ENCODE measurements around the gene ZSCAN9. TPM values are rescaled to one million over a fixed set of nuclear protein-coding genes. Genes with fewer than 3 reads are reported as not detected.
A peak's percentile ranks its signal among the peaks of the same experiment; 100 is the strongest.

The ZSCAN9 gene
- total RNA-seq, 1 experiment from 2014 or later = 13.9 TPM

DNA sequence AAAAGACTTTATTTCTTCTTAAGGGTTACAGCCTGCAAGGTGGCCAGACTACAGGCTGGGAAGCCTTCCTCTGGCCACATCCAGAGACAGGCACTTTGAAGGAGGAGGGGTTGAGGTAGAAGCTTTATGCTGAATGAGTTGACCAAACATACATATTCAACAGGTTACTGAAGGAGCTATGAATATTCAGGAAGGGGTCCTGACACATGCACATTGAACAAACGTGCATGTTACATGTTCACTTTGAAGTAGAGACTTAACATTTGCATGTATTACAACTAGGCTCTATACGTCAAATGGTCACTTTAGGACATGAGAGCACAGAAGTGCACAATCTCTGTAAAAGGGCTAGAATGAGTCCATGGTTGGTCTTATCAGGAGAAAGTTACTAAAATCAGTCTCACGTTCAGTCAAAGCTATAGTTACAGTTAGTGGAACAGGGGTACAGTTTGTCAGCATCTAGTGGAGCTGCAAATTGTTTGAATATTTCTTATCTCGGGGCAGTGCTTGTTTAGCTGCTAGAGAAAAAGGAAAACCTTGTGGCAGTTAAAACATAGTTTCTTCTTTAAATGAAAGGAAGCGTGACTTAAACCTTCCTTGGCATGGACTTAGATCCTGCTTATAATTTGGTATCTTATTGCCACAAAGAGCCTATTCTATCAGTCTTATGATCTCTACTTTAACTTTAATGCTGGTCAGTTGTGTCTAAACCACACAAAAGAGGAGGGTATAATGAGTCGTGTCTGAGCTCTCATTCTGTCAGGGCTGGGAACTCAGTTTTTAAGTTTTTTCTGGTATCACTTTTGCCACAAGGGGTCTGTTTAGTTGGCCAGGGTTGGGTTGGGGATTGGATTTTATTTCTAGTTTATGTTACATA is 4.6 kb upstream of the ZSCAN9 start:
- Histone ChIP-seq H3K27me3 (replicated peaks; ENCODE audit: control insufficient read depth, insufficient read depth, low read length) (peaks cover 1% of the 10 kb centered on the region; the same call in 1 of the 2 replicates), H3K4me1 (peaks cover under 1% of the 10 kb centered on the region), H3K9me3 (no peaks in the 10 kb centered on the region), H3K36me3 (ENCODE audit: control insufficient read depth, insufficient read depth, low read length) (no peaks in the 10 kb centered on the region), H3K4me3 (ENCODE audit: low read depth, low read length) (no peak overlapping the region)
- intact Hi-C loops (cut with micrococcal nuclease; ENCODE audit: unreplicated experiment) = no loop called here
- DNase-seq = no peak
- POLR2A ChIA-PET = no interaction called here
- TF ChIP-seq, protein P1, sequence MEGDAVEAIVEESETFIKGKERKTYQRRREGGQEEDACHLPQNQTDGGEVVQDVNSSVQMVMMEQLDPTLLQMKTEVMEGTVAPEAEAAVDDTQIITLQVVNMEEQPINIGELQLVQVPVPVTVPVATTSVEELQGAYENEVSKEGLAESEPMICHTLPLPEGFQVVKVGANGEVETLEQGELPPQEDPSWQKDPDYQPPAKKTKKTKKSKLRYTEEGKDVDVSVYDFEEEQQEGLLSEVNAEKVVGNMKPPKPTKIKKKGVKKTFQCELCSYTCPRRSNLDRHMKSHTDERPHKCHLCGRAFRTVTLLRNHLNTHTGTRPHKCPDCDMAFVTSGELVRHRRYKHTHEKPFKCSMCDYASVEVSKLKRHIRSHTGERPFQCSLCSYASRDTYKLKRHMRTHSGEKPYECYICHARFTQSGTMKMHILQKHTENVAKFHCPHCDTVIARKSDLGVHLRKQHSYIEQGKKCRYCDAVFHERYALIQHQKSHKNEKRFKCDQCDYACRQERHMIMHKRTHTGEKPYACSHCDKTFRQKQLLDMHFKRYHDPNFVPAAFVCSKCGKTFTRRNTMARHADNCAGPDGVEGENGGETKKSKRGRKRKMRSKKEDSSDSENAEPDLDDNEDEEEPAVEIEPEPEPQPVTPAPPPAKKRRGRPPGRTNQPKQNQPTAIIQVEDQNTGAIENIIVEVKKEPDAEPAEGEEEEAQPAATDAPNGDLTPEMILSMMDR (IDR thresholded peaks at IDR 0.05; ENCODE audit: insufficient read depth in 1 of 2, low read depth in 1 of 2, low read length in 1 of 2, severe bottlenecking in 1 of 2, unreplicated experiment in 1 of 2) = no peak
- Mint-ChIP-seq H3K27ac (ENCODE audit: unreplicated experiment) (no peak overlapping the region), H3K36me3 (ENCODE audit: insufficient read depth, unreplicated experiment) (peaks cover 4% of the 10 kb centered on the region), H3K4me1 (ENCODE audit: low read depth, unreplicated experiment) (peaks cover 10% of the 10 kb centered on the region), H3K27me3 (ENCODE audit: insufficient read depth, unreplicated experiment) (no peaks in the 10 kb centered on the region), H3K9me3 (ENCODE audit: unreplicated experiment) (no peaks in the 10 kb centered on the region), H3K4me3 (ENCODE audit: unreplicated experiment) (no peak overlapping the region)
- BruUV-seq (replicated peaks) = no TSS peak
- CTCF ChIA-PET = no interaction called here

DNA sequence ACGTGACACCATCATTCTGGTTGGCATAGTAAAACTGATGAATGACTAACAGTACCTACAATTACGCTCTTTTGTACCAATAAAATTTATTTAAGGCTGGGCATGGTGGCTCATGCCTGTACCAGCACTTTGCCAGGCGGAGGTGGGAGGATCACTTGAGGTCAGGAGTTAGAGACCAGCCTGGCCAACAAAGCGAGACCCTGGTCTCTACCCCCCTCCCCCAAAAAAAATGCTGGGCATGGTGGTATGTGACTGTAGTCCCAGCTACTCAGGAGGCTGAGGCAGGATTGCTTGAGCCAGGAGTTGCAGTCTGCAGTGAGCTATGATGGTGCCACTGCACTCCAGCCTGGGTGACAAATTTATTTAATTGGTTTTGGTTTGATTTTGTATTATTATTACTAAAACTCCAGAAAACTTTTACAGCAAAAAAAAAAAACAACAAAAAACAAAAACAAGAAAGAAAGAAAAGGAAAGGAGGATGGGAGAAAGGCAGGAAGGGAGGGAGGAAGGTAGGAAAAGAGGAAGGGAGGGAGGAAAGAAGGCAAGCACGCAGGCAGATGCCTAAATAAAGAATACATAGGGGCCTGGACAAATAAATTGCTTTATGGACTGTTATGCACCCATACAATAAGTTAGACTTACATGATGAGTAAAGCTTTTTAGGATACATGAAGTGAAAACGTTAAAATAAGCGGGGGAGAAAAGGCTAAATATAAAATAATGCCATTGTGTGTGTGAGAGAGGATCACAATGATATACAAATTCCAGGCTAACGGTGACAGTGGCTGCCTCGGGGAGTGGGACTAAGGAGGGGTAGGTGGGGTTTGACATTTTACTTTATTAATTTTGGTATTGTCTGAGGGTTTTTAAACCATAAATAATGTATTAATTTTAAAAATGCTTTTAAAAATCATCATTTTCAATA is 682 bp upstream of the ZSCAN9 start:
- peaks cover 22% of the 10 kb centered on the region for H3K36me3 Mint-ChIP-seq (ENCODE audit: insufficient read depth, unreplicated experiment)
- intact Hi-C loops (cut with micrococcal nuclease; ENCODE audit: unreplicated experiment) = loop anchor here (1.0 to 2.0 kb wide), 4 partner anchors 28 to 158 kb away; partner anchors contain the start of genes ZKSCAN4 and ZSCAN26
- POLR2A ChIA-PET = interaction anchor here (0.7 kb wide), 1 partner anchor 358 kb away, joined by 3 read pairs; no protein-coding TSS in a partner anchor
- TF ChIP-seq, protein P1 (IDR thresholded peaks at IDR 0.05; ENCODE audit: insufficient read depth in 1 of 2, low read depth in 1 of 2, low read length in 1 of 2, severe bottlenecking in 1 of 2, unreplicated experiment in 1 of 2) = no peak
- no peaks in the 10 kb centered on the region for H3K9me3 ChIP-seq
- H3K4me3 ChIP-seq (ENCODE audit: low read depth, low read length) = peak overlapping the region; percentile 72
- peak overlapping the region; percentile 82 for H3K27ac Mint-ChIP-seq (ENCODE audit: unreplicated experiment)
- DNase-seq = no peak
- peaks cover 1% of the 10 kb centered on the region; the same call in 1 of the 2 replicates for H3K27me3 ChIP-seq (replicated peaks; ENCODE audit: control insufficient read depth, insufficient read depth, low read length)
- peak overlapping the region; percentile 96 for H3K4me3 Mint-ChIP-seq (ENCODE audit: unreplicated experiment)
- CTCF ChIA-PET = no interaction called here
- H3K36me3 ChIP-seq (ENCODE audit: control insufficient read depth, insufficient read depth, low read length) = no peaks in the 10 kb centered on the region
- no peaks in the 10 kb centered on the region for H3K27me3 Mint-ChIP-seq (ENCODE audit: insufficient read depth, unreplicated experiment)
- TSS peak; percentile 57 for BruUV-seq (replicated peaks)
- H3K4me1 ChIP-seq = peaks cover 5% of the 10 kb centered on the region; the same call in 1 of the 2 replicates
- no peaks in the 10 kb centered on the region for H3K9me3 Mint-ChIP-seq (ENCODE audit: unreplicated experiment)
- H3K4me1 Mint-ChIP-seq (ENCODE audit: low read depth, unreplicated experiment) = peaks cover 9% of the 10 kb centered on the region

DNA sequence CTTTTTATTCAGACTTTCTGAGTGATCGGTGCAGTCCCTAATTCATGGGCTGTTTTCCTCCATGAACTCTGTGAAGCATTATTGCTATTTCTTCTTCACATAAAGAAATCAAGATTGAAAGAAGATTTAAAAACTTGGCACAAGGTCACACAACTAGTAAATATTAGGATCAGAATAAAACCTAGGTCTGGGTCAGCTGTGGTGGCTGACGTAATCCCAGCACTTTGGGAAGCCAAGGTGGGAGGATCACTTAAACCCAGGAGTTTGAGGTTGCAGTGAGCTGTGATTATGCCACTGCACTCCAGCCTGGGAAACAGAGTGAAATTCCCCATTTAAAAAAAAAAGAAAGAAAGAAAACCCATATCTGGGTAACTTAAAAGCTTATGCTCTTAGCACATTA is 1.4 kb downstream of the ZSCAN9 start:
- intact Hi-C loops (cut with micrococcal nuclease; ENCODE audit: unreplicated experiment) = no loop called here
- POLR2A ChIA-PET = interaction anchor here (0.6 kb wide), 2 partner anchors 84 to 335 kb away, joined by 3 to 8 read pairs; no protein-coding TSS in a partner anchor
- CTCF ChIA-PET = no interaction called here

More for the DNA sequence above, 1.4 kb downstream of the ZSCAN9 start:
- H3K36me3 Mint-ChIP-seq (ENCODE audit: insufficient read depth, unreplicated experiment) = peaks cover 41% of the 10 kb centered on the region
- no peaks in the 10 kb centered on the region for H3K27me3 ChIP-seq (replicated peaks; ENCODE audit: control insufficient read depth, insufficient read depth, low read length)
- DNase-seq = no peak
- peak overlapping the region; percentile 96 for H3K4me3 Mint-ChIP-seq (ENCODE audit: unreplicated experiment)
- peaks cover 9% of the 10 kb centered on the region for H3K4me1 Mint-ChIP-seq (ENCODE audit: low read depth, unreplicated experiment)
- H3K4me1 ChIP-seq = peaks cover 5% of the 10 kb centered on the region; the same call in 1 of the 2 replicates
- TF ChIP-seq, protein P1 (IDR thresholded peaks at IDR 0.05; ENCODE audit: insufficient read depth in 1 of 2, low read depth in 1 of 2, low read length in 1 of 2, severe bottlenecking in 1 of 2, unreplicated experiment in 1 of 2) = no peak
- H3K9me3 Mint-ChIP-seq (ENCODE audit: unreplicated experiment) = no peaks in the 10 kb centered on the region
- no TSS peak for BruUV-seq (replicated peaks)
- no peaks in the 10 kb centered on the region for H3K36me3 ChIP-seq (ENCODE audit: control insufficient read depth, insufficient read depth, low read length)
- H3K27ac Mint-ChIP-seq (ENCODE audit: unreplicated experiment) = no peak overlapping the region
- H3K9me3 ChIP-seq = no peaks in the 10 kb centered on the region
- H3K27me3 Mint-ChIP-seq (ENCODE audit: insufficient read depth, unreplicated experiment) = no peaks in the 10 kb centered on the region
- H3K4me3 ChIP-seq (ENCODE audit: low read depth, low read length) = no peak overlapping the region

Data from Caco-2 (cell line).